ENCODE data around the gene PTN.
A peak's percentile ranks its signal among the peaks of the same experiment; 100 is the strongest.

Gene PTN, protein sequence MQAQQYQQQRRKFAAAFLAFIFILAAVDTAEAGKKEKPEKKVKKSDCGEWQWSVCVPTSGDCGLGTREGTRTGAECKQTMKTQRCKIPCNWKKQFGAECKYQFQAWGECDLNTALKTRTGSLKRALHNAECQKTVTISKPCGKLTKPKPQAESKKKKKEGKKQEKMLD

DNA sequence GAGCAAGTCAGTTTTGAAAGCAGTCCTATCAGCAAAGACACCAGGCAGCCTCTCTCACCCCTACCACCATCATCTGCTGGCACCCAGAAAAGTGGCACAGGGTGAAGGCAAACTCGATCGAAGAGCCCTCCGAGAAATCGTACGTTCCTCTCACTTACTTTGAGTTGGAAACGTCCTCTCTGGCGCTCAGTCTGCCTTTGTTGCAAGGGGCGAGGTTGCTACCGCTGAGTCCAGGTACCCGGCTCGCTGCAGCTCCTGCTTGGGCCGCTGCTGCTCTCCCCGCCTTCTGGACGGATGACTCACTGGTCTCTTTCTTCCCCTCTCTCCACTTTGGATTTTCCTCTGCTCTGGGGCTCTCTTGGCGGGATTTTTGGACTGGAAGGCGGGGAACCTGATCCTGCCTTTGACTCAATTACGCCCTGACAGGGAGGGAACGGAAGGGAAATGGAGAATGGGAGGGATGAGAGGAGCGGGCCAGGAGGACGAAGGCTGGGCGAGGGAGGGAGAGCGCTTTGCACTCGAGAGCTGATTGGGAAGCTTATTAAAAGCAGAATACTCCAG is at the start of gene PTN:
TSS of gene PTN (minus strand) at position 453 of the 561 bp plus-strand sequence. CDS start 88,760 bp downstream, outside the sequence.
- in situ Hi-C loops (cut with HindIII; ENCODE audit: low sequenced_read_pairs): no loop called here
- H3K4me3 ChIP-seq (ENCODE audit: low read depth, low read length): peak within 1 kb of the TSS; percentile 74
- no peak for TF ChIP-seq CTCF (IDR thresholded peaks at IDR 0.05; ENCODE audit: low read depth, low read length, missing control alignments)
- peak; percentile 47 for DNase-seq (ENCODE audit: low read depth)

GRCh38 chr7:137390076-137390475 is 46.5 kb upstream of the PTN start:
- TF ChIP-seq CTCF (IDR thresholded peaks at IDR 0.05; ENCODE audit: low read depth, low read length, missing control alignments): no peak
- H3K4me3 ChIP-seq (ENCODE audit: low read depth, low read length): no peak overlapping the region
- DNase-seq (ENCODE audit: low read depth): no peak
- in situ Hi-C loops (cut with HindIII; ENCODE audit: low sequenced_read_pairs): no loop called here

- H3K4me3 ChIP-seq (ENCODE audit: low read depth, low read length): no peak overlapping the region
- no peak for DNase-seq (ENCODE audit: low read depth)
- in situ Hi-C loops (cut with HindIII; ENCODE audit: low sequenced_read_pairs): no loop called here
- TF ChIP-seq CTCF (IDR thresholded peaks at IDR 0.05; ENCODE audit: low read depth, low read length, missing control alignments): no peak
Observed at GRCh38 chr7:137388916-137389315, 45.4 kb upstream of the PTN start.

GRCh38 chr7:137386966-137387365 is 43.4 kb upstream of the PTN start:
- no peak overlapping the region for H3K4me3 ChIP-seq (ENCODE audit: low read depth, low read length)
- TF ChIP-seq CTCF (IDR thresholded peaks at IDR 0.05; ENCODE audit: low read depth, low read length, missing control alignments): no peak
- in situ Hi-C loops (cut with HindIII; ENCODE audit: low sequenced_read_pairs): no loop called here
- no peak for DNase-seq (ENCODE audit: low read depth)

GRCh38 chr7:137381045-137381444 is 37.5 kb upstream of the PTN start:
- H3K4me3 ChIP-seq (ENCODE audit: low read depth, low read length): no peak overlapping the region
- in situ Hi-C loops (cut with HindIII; ENCODE audit: low sequenced_read_pairs): no loop called here
- no peak for TF ChIP-seq CTCF (IDR thresholded peaks at IDR 0.05; ENCODE audit: low read depth, low read length, missing control alignments)
- no peak for DNase-seq (ENCODE audit: low read depth)

DNA sequence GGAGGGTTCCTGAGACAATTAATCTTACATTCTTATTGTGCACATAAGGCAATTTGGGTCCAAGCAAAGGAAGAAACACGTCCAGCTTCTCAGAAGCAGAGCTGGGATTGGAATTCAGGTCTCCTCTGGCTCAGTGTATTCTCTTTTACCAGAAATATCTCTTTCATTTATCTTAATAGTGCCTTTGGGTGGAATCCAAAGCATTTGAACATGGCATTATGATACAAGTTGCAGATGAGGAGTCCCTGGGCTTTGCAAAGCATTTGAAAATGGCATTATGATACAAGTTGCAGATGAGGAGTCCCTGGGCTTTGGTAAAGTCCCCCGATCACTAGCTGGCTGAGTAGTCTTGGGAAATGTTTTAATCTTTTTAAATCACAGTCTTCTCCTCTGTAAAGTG is 30.0 kb upstream of the PTN start:
- no peak for TF ChIP-seq CTCF (IDR thresholded peaks at IDR 0.05; ENCODE audit: low read depth, low read length, missing control alignments)
- no peak for DNase-seq (ENCODE audit: low read depth)
- in situ Hi-C loops (cut with HindIII; ENCODE audit: low sequenced_read_pairs): no loop called here
- H3K4me3 ChIP-seq (ENCODE audit: low read depth, low read length): no peak overlapping the region
